HG02610 (cell line): ENCODE results near the gene TWIST1.

Experiments
- ATAC-seq: cut with Tn5 transposase; IDR thresholded peaks from one replicate; pipeline ENCODE4 v1.9.1; 2021; ENCODE audit warnings: mild to moderate bottlenecking, moderate library complexity; ENCODE audit not compliant: unreplicated experiment

Gene TWIST1

DNA sequence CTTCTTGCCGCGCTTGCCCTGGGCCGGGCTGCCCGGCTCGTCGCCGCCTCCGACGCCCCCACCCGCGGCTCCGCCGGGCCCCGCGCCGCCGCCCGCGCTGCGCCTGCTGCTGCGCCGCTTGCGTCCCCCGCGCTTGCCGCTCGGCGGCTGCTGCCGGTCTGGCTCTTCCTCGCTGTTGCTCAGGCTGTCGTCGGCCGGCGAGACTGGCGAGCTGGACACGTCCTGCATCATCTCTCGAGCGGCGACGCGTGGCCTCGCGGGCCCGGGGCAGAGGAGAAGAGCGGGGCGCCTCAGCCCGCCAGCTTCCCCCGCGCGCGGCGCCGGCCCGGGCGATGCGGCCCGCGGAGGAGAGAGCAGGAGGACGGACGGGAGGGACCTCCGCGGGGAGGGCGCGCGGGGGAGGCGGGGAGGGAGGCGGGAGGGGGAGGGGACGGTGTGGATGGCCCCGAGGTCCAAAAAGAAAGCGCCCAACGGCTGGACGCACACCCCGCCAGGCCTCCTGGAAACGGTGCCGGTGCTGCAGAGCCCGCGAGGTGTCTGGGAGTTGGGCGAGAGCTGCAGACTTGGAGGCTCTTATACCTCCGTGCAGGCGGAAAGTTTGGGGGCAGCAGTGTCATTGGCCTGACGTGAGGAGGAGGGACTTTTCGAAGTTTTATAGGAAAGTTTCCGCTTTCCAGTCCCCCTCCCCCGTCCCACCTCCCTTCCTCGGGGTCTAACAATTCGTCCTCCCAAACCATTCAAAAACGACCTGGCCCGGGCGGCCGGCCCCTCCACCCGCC is at the start of gene TWIST1:
TWIST1 (minus strand) TSS at position 546 of the 779 bp plus-strand sequence; CDS start at position 231, 315 bp downstream.
- ATAC-seq = no peak

DNA sequence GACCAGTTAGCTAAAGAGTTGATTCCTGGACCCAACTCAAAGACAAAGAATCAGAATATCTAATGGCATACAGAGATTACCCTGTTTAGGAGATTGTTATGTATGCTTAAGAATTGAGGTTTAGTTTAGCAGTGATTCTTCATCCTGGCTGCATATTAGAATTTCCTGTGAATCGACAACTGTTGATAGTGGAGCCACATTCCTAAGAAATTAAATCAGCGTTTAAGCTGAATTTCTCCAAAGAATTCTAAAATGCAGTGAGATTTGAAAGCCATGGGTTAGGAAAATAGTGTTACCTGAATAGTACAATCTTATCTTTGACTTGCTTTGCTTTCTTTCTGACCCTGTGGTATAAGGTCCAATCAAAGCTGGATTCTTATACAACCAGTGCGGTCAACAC is 44.2 kb upstream of the TWIST1 start:
- ATAC-seq = no peak

DNA sequence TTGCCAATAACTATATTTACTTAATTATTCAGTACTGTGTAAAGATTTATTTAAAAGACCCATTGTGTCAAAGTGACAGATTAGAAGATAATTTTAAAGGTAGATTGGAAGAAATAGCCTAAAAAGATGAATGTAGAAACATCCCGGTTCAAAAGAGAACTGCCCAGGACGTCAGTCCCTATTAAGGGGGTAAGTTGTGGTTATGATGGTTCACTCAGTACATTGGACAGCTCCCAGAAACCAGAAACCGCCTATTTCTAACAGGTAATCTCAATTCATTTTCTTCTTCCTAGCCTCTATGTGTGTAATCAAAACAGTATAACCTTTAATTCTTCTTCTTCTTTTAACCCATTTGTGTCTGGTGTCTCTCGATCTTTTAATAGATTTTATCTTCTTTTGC is 29.3 kb upstream of the TWIST1 start:
- no peak for ATAC-seq

DNA sequence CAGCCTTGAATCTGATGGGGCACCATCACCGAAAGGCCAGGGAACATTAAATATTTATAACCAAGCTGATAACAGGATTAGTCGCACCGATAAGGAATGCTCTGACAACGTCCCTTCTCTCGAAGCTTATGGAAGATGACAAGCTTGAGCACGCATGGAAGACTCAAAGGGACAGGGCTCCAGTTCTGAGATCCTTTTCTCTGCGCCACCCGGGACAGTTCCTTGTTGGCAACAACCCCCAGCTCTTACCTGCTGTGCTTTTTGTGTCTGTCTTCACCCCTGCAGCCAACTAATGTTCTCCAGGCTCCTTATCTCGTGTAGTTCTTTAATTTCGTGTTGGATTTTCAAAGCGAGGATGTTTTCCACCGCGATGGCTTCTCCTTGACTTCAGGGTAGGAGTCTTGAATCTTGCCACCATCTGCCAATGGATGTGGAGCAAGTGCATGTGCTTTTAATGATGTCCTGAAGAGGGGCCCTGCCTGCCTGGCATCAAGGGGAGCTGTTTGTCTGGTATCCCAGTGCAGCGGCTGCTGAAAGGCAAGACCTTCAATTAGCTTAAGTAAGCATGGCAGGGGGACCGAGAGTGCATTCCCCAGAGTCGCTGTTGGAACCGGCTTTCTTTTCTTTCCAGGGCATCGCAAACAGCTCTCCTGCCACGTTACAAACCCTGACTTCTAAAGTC is 28.1 kb upstream of the TWIST1 start:
- ATAC-seq = no peak

DNA sequence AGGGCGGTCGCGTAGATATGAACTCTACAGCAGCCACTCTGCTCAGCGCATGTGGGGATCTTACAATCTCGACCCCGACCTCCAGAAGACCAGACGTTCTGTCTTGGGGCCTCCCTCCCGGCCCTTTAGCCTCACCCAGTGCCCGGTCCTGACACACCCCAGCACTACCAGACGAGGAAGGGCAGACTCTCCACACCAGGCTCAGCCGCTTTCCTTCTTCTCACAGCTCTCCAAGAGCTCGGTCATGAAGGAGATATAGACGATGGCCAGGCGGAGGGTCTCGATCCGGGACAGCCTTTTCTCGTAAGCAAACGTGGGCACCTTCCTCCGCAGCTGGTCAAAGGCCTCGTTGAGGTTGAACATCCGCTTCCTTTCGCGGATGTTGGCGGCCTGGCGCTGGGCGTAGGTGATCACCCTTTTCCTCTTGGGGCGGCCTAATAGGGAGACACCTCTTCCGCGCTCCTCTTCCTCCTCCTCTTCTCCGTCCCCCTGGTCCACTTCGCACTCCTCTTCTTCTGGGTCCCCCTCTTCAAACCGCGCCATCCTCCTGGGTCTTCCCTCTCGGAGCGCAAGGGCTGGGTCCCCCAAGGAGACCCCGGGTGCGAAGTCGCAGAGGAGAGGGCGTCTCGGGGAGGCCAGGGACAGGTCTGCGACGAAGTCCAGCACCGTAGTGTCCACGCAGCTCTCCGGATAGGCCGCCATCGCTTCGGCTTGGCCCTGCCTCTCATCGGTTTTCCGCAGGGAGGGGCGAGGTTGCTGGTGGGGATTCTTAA is 27.4 kb upstream of the TWIST1 start, which contains the start of gene FERD3L:
FERD3L (minus strand) TSS at position 761 of the 773 bp plus-strand sequence; CDS start at position 702, 59 bp downstream.
- no peak for ATAC-seq

DNA sequence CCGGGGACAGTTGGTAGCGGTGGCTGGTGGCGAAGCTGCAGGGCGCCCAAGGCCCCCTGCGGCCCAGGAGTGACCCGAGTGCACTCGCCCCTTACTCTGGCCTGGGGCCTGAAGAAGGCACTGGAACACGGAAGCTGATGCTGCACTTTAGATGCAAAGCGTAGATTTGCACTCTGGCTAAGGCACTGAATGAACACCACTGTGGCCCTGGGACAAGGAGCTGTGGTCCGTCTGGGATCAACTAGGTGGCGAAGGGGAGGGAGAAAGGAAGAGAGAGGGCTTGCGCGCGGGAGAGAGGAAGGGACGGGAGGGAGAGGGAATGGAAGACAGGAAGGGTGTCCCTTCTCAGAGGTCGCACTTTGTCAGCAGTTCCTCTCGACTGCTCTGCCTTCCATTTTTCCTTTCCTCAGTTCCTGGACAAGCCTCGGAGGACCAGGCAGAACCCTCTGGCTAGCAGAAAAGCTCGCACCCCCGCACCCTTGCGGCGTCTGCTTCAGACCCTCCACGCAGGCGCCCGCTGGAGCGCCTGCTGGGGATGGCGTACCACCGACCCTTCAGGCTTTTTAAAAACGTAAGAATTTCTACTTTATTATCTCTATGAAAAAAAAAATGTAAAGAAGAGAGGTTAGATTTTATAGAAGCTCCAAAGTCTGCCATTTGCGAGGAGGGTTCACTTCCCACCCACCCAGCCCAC is 26.6 kb upstream of the TWIST1 start:
- no peak for ATAC-seq

DNA sequence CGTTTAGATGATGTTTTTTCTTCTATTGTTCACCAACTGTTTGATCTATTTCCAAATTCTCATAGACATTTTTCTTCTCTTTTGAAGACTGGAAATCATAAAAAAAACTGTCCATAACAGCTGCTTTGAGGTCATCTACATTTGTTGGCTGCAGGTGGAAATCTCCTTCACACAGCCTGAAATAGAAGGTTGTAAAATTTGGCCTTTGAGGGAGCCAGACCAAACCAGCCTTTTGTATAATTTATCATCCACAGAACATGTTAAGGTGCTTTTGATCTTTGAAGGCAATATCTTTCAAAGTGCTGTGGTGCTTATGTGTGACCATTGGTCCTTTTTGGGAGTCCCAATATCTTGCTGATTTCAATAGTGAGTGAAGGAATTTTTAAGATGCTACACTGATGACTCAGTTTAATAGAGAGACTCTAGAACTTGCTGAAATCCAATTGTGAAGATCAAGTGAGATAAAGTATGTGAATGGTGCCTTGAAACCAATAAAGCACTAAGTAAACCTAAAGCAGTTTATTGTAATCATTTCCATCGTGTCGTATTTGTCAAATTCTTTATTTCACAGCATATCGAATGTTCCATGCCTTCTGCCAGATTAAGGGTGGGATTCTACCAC is 22.4 kb upstream of the TWIST1 start:
- ATAC-seq = no peak

DNA sequence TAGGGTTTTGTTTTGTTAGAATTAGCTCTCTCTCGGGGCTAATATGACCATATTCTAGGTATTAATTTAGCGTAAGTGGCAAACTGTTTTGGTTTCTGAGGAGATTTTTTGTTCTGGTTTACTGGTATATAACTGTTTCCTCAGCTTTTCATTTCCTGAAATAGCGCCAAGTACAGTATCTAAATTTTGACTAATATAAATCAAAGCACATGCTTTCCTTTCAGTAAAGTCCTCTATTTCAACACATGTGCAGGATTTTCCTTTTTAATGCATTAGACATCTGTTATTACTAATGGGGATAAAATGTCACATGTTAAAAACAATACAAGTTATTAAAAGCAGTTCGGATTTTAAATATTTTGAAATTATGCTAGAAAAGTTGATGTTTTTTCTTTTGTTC is 16.4 kb upstream of the TWIST1 start:
- ATAC-seq = no peak

DNA sequence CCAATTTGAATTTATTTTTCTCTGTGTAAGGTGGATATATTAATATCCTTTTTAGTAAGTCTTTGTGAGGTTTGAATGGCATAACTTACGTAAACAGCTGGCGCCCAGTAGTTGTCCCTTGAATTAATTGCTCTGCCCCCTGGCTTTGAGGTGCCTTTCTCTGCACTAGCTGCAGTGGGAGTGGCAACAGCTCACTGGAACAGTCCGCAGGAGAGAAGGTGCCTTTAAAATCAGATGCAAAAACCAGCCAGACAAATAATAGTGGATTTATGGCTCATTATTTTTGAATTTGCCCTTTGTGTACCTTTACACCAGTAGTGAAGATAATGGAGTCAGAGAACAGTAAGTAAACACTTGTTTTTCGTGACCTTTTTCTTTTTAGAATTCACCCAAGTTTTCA is 16.0 kb upstream of the TWIST1 start:
- ATAC-seq = no peak

DNA sequence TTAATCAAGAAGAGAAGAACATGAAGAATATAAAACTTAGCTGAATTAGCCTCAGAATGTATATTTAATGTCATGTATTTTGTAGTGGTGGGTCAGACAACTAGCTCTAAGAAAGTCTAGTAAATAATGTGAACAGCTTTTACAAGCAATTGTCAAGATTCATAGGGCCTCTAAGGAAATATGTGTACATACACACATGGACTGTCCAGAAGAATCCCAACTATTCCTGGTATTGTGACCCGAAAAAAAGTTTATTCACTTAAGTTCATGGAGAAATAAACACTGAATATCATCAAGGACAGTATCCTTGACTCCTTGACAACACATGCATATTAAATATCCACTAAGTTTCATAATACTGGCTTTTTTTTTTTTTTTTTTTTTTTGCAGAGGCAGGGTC is 11.4 kb upstream of the TWIST1 start:
- no peak for ATAC-seq

DNA sequence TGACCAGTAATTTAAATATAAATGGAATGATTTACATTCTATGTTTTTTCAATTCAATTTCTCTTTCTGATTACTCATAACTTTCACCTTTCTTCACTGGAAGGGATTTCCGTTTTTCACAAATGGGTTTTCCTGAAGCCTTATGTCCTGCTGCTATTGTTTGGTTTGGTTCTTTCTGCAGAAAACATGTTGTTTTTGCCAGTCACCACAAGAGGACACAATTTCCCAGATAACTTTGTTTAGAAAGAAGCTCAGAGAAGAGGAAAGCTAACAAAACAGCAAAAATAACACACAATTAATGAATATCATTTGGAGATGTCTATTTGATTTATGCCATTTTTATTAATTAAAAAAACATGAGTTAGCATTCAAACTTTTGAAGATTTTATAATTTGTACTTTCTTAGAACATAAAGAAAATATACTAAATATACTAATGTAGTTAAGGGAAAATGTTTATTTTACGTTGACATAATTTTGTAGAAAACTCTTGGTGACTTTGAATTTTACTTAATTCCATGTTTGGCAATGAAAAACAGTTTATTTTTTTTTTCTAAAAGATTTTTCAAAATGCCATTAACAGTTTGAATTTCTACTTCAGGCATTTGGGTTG is 4.6 kb upstream of the TWIST1 start:
- ATAC-seq = no peak

DNA sequence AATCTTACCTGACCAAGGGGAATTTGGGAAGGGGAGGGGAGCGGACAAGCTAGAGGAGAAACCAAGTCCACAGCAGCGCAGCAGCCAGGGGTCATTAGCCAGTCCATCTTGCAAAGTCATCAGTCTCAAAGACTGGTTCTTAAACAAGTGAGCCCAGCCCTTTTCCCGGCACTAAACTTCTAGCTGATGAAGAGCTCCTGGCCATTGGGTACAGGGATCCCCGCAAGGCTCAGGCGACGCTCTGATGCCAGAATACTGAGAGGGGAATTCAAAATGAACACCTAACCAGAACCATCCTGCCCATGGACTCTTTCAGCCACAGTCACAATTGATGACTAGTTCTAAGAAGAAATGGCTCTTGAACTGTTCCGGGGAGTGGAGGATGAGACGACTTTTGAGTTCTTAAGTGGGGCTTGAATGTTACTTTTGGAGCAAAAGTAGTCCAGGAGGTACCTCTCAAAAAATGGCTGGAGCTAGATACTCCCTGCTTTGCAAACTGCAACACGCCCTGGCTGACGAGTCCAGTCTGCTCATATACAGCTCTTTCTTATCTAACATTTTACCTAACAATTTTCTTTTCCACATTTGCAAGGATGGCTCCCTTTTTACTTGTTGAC is 2.5 kb upstream of the TWIST1 start:
- no peak for ATAC-seq

DNA sequence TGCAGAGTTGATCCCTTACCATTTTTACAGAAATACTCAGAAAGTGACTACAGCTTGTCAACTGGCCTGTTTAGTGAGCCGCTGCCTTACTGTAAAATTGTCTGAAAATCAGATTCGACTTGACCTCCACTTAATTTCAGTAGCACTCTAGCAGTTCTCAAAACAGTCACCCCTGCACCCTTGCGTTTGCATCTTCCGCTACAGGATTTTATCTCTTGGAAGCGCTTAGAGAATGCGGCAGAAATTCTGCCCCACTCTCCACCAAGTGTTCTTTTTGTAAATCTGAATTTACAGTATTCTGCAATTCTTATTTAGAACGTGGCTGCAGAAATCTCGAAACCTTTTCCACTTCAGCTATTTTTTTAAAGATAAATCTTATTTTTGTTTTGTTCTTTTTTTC is 1.9 kb upstream of the TWIST1 start:
- ATAC-seq = no peak

DNA sequence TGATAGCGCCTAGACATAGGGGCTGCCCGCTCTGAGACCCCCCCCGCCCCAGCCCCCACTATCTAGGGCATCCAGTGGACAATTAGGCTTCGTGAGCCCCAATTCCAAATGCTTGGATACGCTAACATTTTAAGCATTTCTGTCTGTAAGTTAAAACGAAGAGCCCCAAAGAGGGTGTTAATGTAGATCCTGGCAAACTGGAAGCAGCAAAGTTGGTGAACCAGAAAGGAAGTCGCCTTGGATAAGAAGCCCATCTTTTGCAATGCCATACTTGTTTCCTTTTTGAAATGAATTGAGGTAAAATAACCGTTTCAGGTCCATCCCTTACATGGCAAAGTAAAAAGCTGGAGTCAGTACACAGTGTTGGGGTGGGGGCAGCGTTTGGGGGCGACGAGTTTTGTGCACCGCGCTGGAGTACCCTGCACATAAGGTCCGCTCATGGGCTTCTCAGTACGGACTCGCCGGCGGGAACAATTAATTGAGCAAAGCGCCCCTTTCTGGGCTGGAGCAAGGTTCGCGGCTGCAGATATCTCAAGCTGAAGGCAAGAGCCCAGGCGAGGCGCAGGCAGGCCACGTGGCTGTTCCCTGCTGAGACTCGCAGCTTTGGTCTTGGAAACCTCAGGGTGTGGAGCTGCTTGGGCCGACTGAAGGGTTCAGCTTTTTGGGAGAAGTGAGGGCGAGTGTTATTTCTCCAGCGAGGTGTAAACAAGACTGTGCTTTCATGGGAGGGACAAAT is 1.4 kb upstream of the TWIST1 start:
- no peak for ATAC-seq

DNA sequence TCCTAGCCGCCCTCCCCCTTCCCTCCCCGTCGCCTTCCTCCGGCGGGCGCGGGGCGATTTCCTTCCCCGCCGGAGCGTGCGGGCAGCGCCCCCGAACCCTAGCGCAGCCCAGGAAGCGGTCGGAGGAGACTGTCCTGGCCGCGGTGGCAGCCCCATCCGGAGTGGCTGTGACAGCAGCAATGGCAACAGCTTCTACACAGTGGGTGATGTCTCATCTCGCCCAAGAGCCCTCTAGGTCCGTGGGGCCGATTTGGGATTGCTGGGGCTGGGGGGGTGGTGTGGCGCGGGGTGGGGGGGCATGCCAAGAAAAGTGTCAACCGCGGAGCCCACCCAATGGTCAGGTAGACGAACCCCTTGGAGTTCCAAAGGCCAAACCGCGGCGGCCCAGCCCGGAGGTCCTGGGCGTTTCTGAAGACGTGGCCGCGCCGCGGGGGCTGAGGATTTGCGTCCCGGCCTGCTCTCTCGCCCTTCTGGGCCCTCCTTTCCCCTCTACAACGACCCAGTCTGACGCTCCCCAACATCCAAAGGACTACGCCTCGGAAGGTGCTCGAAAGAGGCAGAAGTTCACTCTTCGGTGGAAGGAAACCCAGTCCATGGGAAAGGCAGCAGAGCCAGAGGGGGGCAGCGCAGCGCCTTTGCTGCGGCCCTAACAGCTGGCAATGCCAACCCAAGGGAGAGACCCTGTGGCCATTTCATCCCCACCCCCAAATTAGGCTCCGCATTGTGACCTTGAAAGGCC is 603 bp upstream of the TWIST1 start:
- ATAC-seq = no peak

DNA sequence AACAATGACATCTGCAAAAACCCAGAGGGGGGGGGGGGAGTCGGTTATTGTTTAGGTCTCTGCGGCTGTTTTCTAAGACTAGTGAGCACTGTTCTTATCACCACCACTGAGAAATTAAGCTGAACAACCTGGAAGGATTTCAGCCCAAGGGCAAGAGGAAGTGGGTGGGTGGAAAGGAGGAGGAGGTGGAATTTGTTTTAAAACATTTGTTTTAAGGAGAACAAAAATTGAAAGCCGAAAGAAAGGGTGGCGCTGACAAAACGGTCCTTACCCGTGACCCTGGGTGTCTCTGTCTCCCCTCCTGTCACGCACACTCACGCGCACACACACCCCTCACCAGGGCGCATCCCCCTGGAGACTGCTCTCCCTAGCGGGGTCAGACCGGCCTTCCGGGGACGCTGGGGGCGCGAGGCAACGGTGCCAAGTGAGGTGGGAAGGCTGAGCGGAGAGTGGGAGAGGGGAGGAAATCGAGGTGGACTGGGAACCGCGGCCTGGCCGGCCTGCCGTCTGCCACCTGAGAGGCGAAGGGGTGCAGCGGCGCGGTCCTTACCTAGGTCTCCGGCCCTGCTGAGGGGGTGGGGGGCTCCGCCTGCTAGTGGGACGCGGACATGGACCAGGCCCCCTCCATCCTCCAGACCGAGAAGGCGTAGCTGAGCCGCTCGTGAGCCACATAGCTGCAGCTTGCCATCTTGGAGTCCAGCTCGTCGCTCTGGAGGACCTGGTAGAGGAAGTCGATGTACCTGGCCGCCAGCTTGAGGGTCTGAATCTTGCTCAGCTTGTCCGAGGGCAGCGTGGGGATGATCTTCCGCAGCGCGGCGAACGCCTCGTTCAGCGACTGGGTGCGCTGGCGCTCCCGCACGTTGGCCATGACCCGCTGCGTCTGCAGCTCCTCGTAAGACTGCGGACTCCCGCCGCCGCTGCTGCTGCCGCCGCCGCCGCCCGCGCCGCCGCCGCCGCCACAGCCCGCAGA is 1.0 kb downstream of the TWIST1 start:
- no peak for ATAC-seq

DNA sequence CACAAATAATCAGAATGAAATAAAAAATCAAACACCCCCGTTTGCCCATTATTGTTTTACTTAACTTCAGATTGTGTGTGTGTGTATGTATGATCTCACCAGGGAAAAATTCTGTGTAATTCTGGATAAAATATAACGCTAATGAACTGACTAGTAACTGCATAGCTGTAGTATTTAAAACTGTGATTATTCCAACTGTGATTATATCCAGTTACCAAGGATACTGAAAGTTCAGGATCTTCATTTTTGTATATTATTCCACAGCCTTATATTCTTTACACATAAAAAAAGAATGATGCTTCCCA is 2.9 kb downstream of the TWIST1 start:
- no peak for ATAC-seq
